Psoas muscle (tissue), 8 donors: ENCODE measurements around the gene NYNRIN. TPM values are rescaled to one million over a fixed set of nuclear protein-coding genes. Genes with fewer than 3 reads are reported as not detected.
"Not testable (repeated sequence)": the region's sequence is repeated elsewhere in the genome, so short reads cannot be mapped to it uniquely, and the experiment has no call there.

Experiments
- ATAC-seq, 4 donors: fragments of 200-7000 bp; cut with Tn5 transposase; one replicate each; pipeline ENCODE4 v1.9.1; 2020; ENCODE audit warnings: moderate library complexity in 3 of 4, mild to moderate bottlenecking in 2 of 4
- DNase-seq, 2 donors: peaks; one replicate each; pipeline ENCODE4 v3.0.0-alpha.2; 2020
- H3K27ac ChIP-seq: fragments of 200-600 bp; one replicate; pipeline ENCODE4 v1.8.0; 2022
- H3K27me3 ChIP-seq, 3 donors: fragments of 200-600 bp in 1 of 3; one replicate each; pipeline versions ENCODE4 v1.6.1 to v1.8.0; 2013 to 2022; ENCODE audit warnings: low read length in 2 of 3, mild to moderate bottlenecking in 2 of 3, moderate library complexity in 1 of 3; ENCODE audit not compliant: insufficient read depth in 3 of 3
- H3K36me3 ChIP-seq, 2 donors: fragments of 200-600 bp in 1 of 2; one replicate each; pipeline versions ENCODE4 v1.6.1 to v1.8.0; 2013 to 2022; ENCODE audit warnings: low read depth in 1 of 2, mild to moderate bottlenecking in 1 of 2, moderate library complexity in 1 of 2; ENCODE audit not compliant: insufficient read depth in 1 of 2
- H3K4me1 ChIP-seq: fragments of 200-600 bp; one replicate; pipeline ENCODE4 v1.8.0; 2022
- H3K4me3 ChIP-seq: fragments of 200-600 bp; one replicate; pipeline ENCODE4 v1.8.0; 2022; ENCODE audit warnings: mild to moderate bottlenecking
- H3K9me3 ChIP-seq: fragments of 200-600 bp; one replicate; pipeline ENCODE4 v1.8.0; 2022
- CTCF ChIP-seq: fragments of 200-600 bp; IDR thresholded peaks from one replicate; pipeline ENCODE4 v1.8.0; 2022; ENCODE audit warnings: antibody characterized with exemption
- WGBS, 3 donors: extraction: QIAGEN DNeasy Blood & Tissue Kit; methylation state at CpG; one replicate each; pipeline versions ENCODE4 v1.1.6 to v1.1.7; 2013; 5-methylcytosine and 5-hydroxymethylcytosine counted together
- intact Hi-C, 2 donors: fragments of 100-400 bp; cut with DNase I; formaldehyde crosslinking; loops; one replicate each; pipeline versions ENCODE4 v1.11.0 to v1.14.2; 2022
- polyA plus RNA-seq, 3 donors: library from polyadenylated mRNA; stranded (reverse); fragments of 200-250 nt; gene quantifications; one replicate each; pipeline ENCODE4 v1.2.3, GENCODE V29; 2013
- total RNA-seq, 4 donors: library from RNA; stranded (reverse); fragmentation: NEBNext Ultra II Directional in 2 of 4; extraction: Animal tissue kit (Norgen Biotek cat#: 25700) in 2 of 4; gene quantifications; one replicate each; pipeline versions ENCODE4 v1.2.1 to v1.2.4, GENCODE V29; 2021 to 2023
- donor health status: healthy with polysubstance abuse.
- donor health status: DM: no; HTN: no; CAD: no; lungs with moderate emphysema.
- donor health status: Bipolar disorder and iron deficiency.
- donor health status: healthy.
- donor health status: DM: yes; HTN: yes; CAD: no.
- donor health status: DM: no; HTN: no; CAD: no.
- donor health status: DM: no; HTN: no; CAD: no.
- donor health status: DM: yes; HTN: yes; CAD: no.

NYNRIN gene
- total and polyA plus RNA-seq, 7 donors: 1.1 to 8.0 (median 2.1) TPM

GRCh38 chr14:24384169-24384568 is 14.6 kb upstream of the NYNRIN start:
- Histone ChIP-seq H3K4me1 (no peaks in the 10 kb centered on the region), H3K9me3 (no peaks in the 10 kb centered on the region), H3K36me3 (no peaks in the 10 kb centered on the region), H3K27me3 (peaks cover 0 to 8% (median 0%) of the 10 kb centered on the region in 3 donors), H3K27ac (no peak overlapping the region), H3K4me3 (no peak overlapping the region)
- no peak for TF ChIP-seq CTCF
- DNase-seq (no peak), ATAC-seq (no peak)
- intact Hi-C loops: no loop called here
- WGBS, 3 donors: 85 to 90% (median 89%) methylated on average over 4 of the region's 4 CpGs

GRCh38 chr14:24385524-24385923 is 13.3 kb upstream of the NYNRIN start:
- 79 to 81% (median 80%) methylated on average over 4 of the region's 4 CpGs for WGBS, 3 donors

GRCh38 chr14:24387009-24387345 is 11.8 kb upstream of the NYNRIN start:
- WGBS, 3 donors: 83 to 94% (median 87%) methylated on average over 2 of the region's 2 CpGs
- Histone ChIP-seq H3K4me3 (no peak overlapping the region), H3K36me3 (no peaks in the 10 kb centered on the region), H3K27me3 (peaks cover 0 to 27% (median 0%) of the 10 kb centered on the region in 3 donors), H3K9me3 (no peaks in the 10 kb centered on the region), H3K4me1 (no peaks in the 10 kb centered on the region), H3K27ac (no peak overlapping the region)
- TF ChIP-seq CTCF: no peak
- ATAC-seq (no peak), DNase-seq (no peak)
- intact Hi-C loops: no loop called here

More at GRCh38 chr14:24385524-24385923, 13.3 kb upstream of the NYNRIN start:
- Histone ChIP-seq H3K27me3 (peaks cover 0 to 14% (median 0%) of the 10 kb centered on the region in 3 donors), H3K27ac (no peak overlapping the region), H3K9me3 (no peaks in the 10 kb centered on the region), H3K4me1 (no peaks in the 10 kb centered on the region), H3K4me3 (no peak overlapping the region), H3K36me3 (no peaks in the 10 kb centered on the region)
- no peak for TF ChIP-seq CTCF
- no peak for ATAC-seq
- DNase-seq: no peak
- intact Hi-C loops: no loop called here

GRCh38 chr14:24387579-24387978 is 11.2 kb upstream of the NYNRIN start:
- intact Hi-C loops, H3K36me3 ChIP-seq, H3K27ac ChIP-seq, DNase-seq, H3K9me3 ChIP-seq, H3K4me1 ChIP-seq, H3K4me3 ChIP-seq, ATAC-seq: not testable (repeated sequence)
- peaks cover 0 to 33% (median 3%) of the 10 kb centered on the region in 3 donors for H3K27me3 ChIP-seq
- 82 to 89% (median 85%) methylated on average over 5 of the region's 5 CpGs for WGBS, 3 donors

GRCh38 chr14:24388474-24389179 is 10.2 kb upstream of the NYNRIN start:
- WGBS, 3 donors: 19 to 31% (median 24%) methylated on average over 2 of the region's 2 CpGs
- no peaks in the 10 kb centered on the region for H3K4me1 ChIP-seq
- no peak for TF ChIP-seq CTCF
- intact Hi-C loops: no loop called here
- H3K27me3 ChIP-seq: peaks cover 0 to 39% (median 3%) of the 10 kb centered on the region in 3 donors
- no peak overlapping the region for H3K27ac ChIP-seq
- DNase-seq: no peak
- H3K4me3 ChIP-seq: no peak overlapping the region
- no peak for ATAC-seq
- H3K36me3 ChIP-seq: no peaks in the 10 kb centered on the region
- no peaks in the 10 kb centered on the region for H3K9me3 ChIP-seq
